ENCODE measurements around the gene GARIN5A. TPM values are rescaled to one million over a fixed set of nuclear protein-coding genes. Genes with fewer than 3 reads are reported as not detected.

GARIN5A gene
- polyA plus RNA-seq, 1 donor (not counting 4 experiments of a cell fraction or from before 2014, with no cell fraction given) = 0.37 TPM

DNA sequence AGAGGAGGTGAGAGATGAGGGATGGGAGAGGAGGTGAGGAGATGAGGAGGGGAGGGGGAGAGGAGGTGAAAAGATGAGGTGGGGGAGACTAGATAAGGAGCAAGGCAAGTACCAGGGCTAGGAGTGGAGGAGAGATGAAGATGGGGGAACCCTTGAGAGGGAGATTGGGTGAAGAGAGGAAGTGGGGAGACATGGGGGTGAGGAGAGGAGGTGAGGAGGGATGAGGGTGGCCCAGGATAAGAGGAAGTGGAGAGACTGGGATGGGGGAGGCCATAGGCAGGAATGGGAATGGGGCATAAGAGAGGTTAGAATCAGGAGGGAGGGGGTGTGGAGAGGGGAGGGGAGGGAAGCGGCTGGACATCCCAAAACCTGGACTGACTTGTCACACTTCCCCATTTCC lies 17.0 kb downstream of the GARIN5A start:
- TF ChIP-seq, protein P1, sequence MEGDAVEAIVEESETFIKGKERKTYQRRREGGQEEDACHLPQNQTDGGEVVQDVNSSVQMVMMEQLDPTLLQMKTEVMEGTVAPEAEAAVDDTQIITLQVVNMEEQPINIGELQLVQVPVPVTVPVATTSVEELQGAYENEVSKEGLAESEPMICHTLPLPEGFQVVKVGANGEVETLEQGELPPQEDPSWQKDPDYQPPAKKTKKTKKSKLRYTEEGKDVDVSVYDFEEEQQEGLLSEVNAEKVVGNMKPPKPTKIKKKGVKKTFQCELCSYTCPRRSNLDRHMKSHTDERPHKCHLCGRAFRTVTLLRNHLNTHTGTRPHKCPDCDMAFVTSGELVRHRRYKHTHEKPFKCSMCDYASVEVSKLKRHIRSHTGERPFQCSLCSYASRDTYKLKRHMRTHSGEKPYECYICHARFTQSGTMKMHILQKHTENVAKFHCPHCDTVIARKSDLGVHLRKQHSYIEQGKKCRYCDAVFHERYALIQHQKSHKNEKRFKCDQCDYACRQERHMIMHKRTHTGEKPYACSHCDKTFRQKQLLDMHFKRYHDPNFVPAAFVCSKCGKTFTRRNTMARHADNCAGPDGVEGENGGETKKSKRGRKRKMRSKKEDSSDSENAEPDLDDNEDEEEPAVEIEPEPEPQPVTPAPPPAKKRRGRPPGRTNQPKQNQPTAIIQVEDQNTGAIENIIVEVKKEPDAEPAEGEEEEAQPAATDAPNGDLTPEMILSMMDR (optimal IDR thresholded peaks at IDR 0.05 in 1 of 3, IDR thresholded peaks at IDR 0.05 in 1 of 3, conservative IDR thresholded peaks at IDR 0.05 in 1 of 3; ENCODE audit: extremely low read depth in 1 of 3, insufficient read depth in 2 of 3, low read length in 3 of 3) = no peak
- Histone ChIP-seq H3K79me2 (ENCODE audit: control insufficient read depth, insufficient read depth, low read length) (no peaks in the 10 kb centered on the region), H3K9me3 (ENCODE audit: control insufficient read depth, low read depth, low read length) (no peaks in the 10 kb centered on the region), H4K20me1 (ENCODE audit: control insufficient read depth, extremely low read depth, insufficient read depth, low read length) (no peaks in the 10 kb centered on the region), H3K4me2 (ENCODE audit: control insufficient read depth, extremely low read depth, insufficient read depth, low read depth, low read length) (no peak overlapping the region), H3K36me3 (ENCODE audit: control insufficient read depth in 2 of 2, extremely low read depth in 1 of 2, insufficient read depth in 2 of 2, low read length in 2 of 2) (no peaks in the 10 kb centered on the region), H3K27ac (ENCODE audit: control insufficient read depth, insufficient read depth, low read length) (no peak overlapping the region), H3K9me1 (ENCODE audit: control insufficient read depth, extremely low read depth, insufficient read depth, low read length) (no peaks in the 10 kb centered on the region), H3K9ac (ENCODE audit: control insufficient read depth, extremely low read depth, insufficient read depth, low read length) (no peak overlapping the region), H2AFZ (ENCODE audit: control insufficient read depth, low read length) (no peak overlapping the region), H3K4me3 (ENCODE audit: control insufficient read depth in 2 of 3, extremely low read depth in 1 of 3, insufficient read depth in 2 of 3, low read depth in 1 of 3, low read length in 3 of 3) (no peak overlapping the region), H3K4me1 (ENCODE audit: control insufficient read depth, extremely low read depth, insufficient read depth, low read length) (no peaks in the 10 kb centered on the region), H3K27me3 (ENCODE audit: control insufficient read depth, extremely low read depth, insufficient read depth, low read length) (no peaks in the 10 kb centered on the region)
- FAIRE-seq = no peak
- DNase-seq (ENCODE audit: low read depth, low spot score) = no peak
- dilution Hi-C loops (cut with MboI; ENCODE audit: extremely low pct_ligation_motif_present, low sequenced_read_pairs) = no loop called here

DNA sequence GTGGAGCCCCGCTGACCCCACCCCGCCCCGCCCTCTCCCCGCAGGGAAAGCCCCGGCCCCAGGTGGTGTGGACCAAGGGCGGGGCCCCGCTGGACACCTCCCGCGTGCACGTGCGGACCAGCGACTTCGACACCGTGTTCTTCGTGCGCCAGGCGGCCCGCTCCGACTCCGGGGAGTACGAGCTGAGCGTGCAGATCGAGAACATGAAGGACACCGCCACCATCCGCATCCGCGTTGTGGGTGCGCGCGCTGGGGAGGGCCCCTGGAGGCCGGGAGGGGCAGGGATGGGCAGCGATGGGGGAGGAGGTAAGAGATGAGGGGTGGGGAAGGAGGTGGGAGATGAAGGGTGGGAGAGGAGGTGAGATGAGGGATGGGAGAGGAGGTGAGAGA lies 17.6 kb downstream of the GARIN5A start:
- Histone ChIP-seq H3K4me2 (ENCODE audit: control insufficient read depth, extremely low read depth, insufficient read depth, low read depth, low read length) (no peak overlapping the region), H4K20me1 (ENCODE audit: control insufficient read depth, extremely low read depth, insufficient read depth, low read length) (no peaks in the 10 kb centered on the region), H3K27ac (ENCODE audit: control insufficient read depth, insufficient read depth, low read length) (no peak overlapping the region), H3K9me3 (ENCODE audit: control insufficient read depth, low read depth, low read length) (no peaks in the 10 kb centered on the region), H3K36me3 (ENCODE audit: control insufficient read depth in 2 of 2, extremely low read depth in 1 of 2, insufficient read depth in 2 of 2, low read length in 2 of 2) (no peaks in the 10 kb centered on the region), H3K27me3 (ENCODE audit: control insufficient read depth, extremely low read depth, insufficient read depth, low read length) (no peaks in the 10 kb centered on the region), H3K9me1 (ENCODE audit: control insufficient read depth, extremely low read depth, insufficient read depth, low read length) (no peaks in the 10 kb centered on the region), H2AFZ (ENCODE audit: control insufficient read depth, low read length) (no peak overlapping the region), H3K79me2 (ENCODE audit: control insufficient read depth, insufficient read depth, low read length) (no peaks in the 10 kb centered on the region), H3K4me3 (ENCODE audit: control insufficient read depth in 2 of 3, extremely low read depth in 1 of 3, insufficient read depth in 2 of 3, low read depth in 1 of 3, low read length in 3 of 3) (no peak overlapping the region), H3K9ac (ENCODE audit: control insufficient read depth, extremely low read depth, insufficient read depth, low read length) (no peak overlapping the region), H3K4me1 (ENCODE audit: control insufficient read depth, extremely low read depth, insufficient read depth, low read length) (no peaks in the 10 kb centered on the region)
- TF ChIP-seq, protein P1 (optimal IDR thresholded peaks at IDR 0.05 in 1 of 3, IDR thresholded peaks at IDR 0.05 in 1 of 3, conservative IDR thresholded peaks at IDR 0.05 in 1 of 3; ENCODE audit: extremely low read depth in 1 of 3, insufficient read depth in 2 of 3, low read length in 3 of 3) = no peak
- no peak for TF ChIP-seq EZH2 (IDR thresholded peaks at IDR 0.05; ENCODE audit: low read length)
- DNase-seq (ENCODE audit: low read depth, low spot score) (no peak), FAIRE-seq (no peak)
- dilution Hi-C loops (cut with MboI; ENCODE audit: extremely low pct_ligation_motif_present, low sequenced_read_pairs) = no loop called here
